Measurements from ENCODE around the gene ATXN2L.
"Not testable (repeated sequence)": the region's sequence is repeated elsewhere in the genome, so short reads cannot be mapped to it uniquely, and the experiment has no call there.

Gene ATXN2L

DNA sequence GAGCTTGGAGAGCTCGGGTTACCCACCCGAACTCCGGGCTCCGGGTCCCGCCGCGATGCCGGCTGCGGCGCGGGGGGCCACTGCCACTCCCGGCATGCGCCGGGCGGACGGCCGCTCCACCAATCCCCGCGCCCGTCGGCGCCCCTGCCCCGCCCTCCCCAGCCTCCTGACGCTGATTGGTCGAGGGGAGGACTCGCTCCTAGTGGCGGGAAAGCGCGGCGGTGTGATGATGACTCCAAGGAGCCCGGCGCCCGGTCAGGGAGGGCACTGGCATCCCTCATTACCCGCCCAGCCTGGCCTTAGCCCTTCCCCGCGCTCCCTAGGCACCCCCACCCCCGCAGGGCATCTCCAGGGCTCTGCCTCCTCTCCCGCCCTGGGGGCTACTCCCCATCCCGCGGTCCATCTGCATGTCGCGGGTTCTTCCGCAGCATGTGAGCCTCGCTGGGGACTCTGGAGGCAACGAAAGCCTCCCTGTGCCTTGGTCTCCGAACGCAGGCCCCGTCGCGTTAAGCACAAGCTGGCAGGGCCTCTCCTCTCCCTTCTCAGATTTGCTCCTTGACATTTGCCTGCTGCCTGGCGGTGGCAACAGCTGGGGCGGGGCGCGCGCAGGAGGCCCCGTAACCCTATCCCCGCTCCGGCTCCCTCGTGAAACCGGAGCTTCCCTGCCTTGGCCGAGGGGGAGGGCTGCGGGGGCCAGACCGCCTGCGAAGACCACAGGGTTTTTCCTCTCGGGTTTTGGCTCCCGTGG lies 57.2 kb downstream of the ATXN2L start:
- peak overlapping the region; percentile 36 for H3K27ac ChIP-seq (ENCODE audit: low read depth, low read length)
- H3K4me1 ChIP-seq (ENCODE audit: control insufficient read depth, low read length), result peaks cover 24% of the 10 kb centered on the region
- no peaks in the 10 kb centered on the region for H4K20me1 ChIP-seq (ENCODE audit: control insufficient read depth, insufficient read depth, low read depth, low read length)
- H3K9me3 ChIP-seq (ENCODE audit: control insufficient read depth, insufficient read depth, low read length), result peaks cover 5% of the 10 kb centered on the region; the same call in 1 of the 2 replicates
- peak overlapping the region; percentile 96 for H3K4me2 ChIP-seq (ENCODE audit: low read length)
- H3K4me3 ChIP-seq (ENCODE audit: low read length), result peak overlapping the region; percentile 91
- no peaks in the 10 kb centered on the region for H3K9me2 ChIP-seq (replicated peaks; ENCODE audit: control insufficient read depth, low read length)
- H3K79me2 ChIP-seq (ENCODE audit: control insufficient read depth, low read length), result peaks cover 13% of the 10 kb centered on the region
- H3F3A ChIP-seq (ENCODE audit: control insufficient read depth, insufficient read depth), result no peaks in the 10 kb centered on the region; the same call in 1 of the 2 replicates
- TF ChIP-seq EZH2phosphoT487 (IDR thresholded peaks at IDR 0.05; ENCODE audit: borderline replicate concordance, low read length), result no peak
- TF ChIP-seq, protein P1, sequence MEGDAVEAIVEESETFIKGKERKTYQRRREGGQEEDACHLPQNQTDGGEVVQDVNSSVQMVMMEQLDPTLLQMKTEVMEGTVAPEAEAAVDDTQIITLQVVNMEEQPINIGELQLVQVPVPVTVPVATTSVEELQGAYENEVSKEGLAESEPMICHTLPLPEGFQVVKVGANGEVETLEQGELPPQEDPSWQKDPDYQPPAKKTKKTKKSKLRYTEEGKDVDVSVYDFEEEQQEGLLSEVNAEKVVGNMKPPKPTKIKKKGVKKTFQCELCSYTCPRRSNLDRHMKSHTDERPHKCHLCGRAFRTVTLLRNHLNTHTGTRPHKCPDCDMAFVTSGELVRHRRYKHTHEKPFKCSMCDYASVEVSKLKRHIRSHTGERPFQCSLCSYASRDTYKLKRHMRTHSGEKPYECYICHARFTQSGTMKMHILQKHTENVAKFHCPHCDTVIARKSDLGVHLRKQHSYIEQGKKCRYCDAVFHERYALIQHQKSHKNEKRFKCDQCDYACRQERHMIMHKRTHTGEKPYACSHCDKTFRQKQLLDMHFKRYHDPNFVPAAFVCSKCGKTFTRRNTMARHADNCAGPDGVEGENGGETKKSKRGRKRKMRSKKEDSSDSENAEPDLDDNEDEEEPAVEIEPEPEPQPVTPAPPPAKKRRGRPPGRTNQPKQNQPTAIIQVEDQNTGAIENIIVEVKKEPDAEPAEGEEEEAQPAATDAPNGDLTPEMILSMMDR (IDR thresholded peaks at IDR 0.05; ENCODE audit: low read depth, low read length, poor library complexity, severe bottlenecking), result no peak
- H3K36me3 ChIP-seq (ENCODE audit: control insufficient read depth, low read length), result no peaks in the 10 kb centered on the region; the same call in 1 of the 2 replicates
- no peaks in the 10 kb centered on the region for H3K27me3 ChIP-seq (ENCODE audit: control insufficient read depth, low read length)

DNA sequence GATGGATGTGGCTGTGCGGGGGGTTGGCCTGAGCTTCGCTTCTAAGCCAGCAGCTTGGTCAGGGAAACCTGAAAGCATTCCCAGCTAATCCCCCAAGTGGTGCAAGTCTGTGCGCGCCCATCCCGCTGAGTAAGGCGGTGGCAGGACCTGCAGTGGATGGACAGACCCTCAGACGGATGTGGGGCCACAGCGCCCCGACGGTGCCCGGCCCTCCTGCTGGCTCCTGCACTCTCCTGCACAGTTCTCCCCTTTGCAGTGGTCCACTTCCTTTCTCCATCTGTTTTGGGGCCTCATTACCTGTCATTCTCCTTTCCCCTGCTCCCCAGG lies 57.8 kb downstream of the ATXN2L start:
- Histone ChIP-seq H3F3A (ENCODE audit: control insufficient read depth, insufficient read depth) (no peaks in the 10 kb centered on the region; the same call in 1 of the 2 replicates), H4K20me1 (ENCODE audit: control insufficient read depth, insufficient read depth, low read depth, low read length) (no peaks in the 10 kb centered on the region), H3K36me3 (ENCODE audit: control insufficient read depth, low read length) (no peaks in the 10 kb centered on the region; the same call in 1 of the 2 replicates), H3K4me1 (ENCODE audit: control insufficient read depth, low read length) (peaks cover 24% of the 10 kb centered on the region), H3K9me2 (replicated peaks; ENCODE audit: control insufficient read depth, low read length) (no peaks in the 10 kb centered on the region), H3K27ac (ENCODE audit: low read depth, low read length) (no peak overlapping the region), H3K4me2 (ENCODE audit: low read length) (peak overlapping the region; percentile 96), H3K27me3 (ENCODE audit: control insufficient read depth, low read length) (no peaks in the 10 kb centered on the region), H3K4me3 (ENCODE audit: low read length) (peak overlapping the region; percentile 91; the same call in 1 of the 2 replicates), H3K9me3 (ENCODE audit: control insufficient read depth, insufficient read depth, low read length) (peaks cover 5% of the 10 kb centered on the region; the same call in 1 of the 2 replicates), H3K79me2 (ENCODE audit: control insufficient read depth, low read length) (peaks cover 13% of the 10 kb centered on the region)
- TF ChIP-seq, protein P1 (IDR thresholded peaks at IDR 0.05; ENCODE audit: low read depth, low read length, poor library complexity, severe bottlenecking), result no peak
- no peak for TF ChIP-seq EZH2phosphoT487 (IDR thresholded peaks at IDR 0.05; ENCODE audit: borderline replicate concordance, low read length)

DNA sequence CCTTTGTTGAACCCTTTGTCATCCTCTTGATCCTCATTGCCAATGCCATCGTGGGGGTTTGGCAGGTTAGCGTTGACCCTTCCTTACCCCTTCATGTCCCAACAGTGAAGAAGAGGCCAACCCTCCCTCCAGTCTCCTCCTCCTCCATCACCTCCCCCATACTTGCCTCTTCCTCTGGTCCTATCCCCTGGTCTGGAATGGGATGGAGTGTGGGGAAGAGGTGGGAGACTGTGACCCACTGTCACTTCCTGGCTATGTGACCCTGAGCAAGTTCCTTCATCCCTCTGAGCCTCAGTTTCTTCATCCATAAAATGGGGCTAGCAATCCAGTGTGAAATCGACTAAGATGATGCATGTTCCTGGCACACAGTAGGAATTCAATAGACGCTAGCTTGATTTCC lies 58.2 kb downstream of the ATXN2L start:
- H3K4me3 ChIP-seq (ENCODE audit: low read length), result no peak overlapping the region
- no peaks in the 10 kb centered on the region; the same call in 1 of the 2 replicates for H3F3A ChIP-seq (ENCODE audit: control insufficient read depth, insufficient read depth)
- H4K20me1 ChIP-seq (ENCODE audit: control insufficient read depth, insufficient read depth, low read depth, low read length), result no peaks in the 10 kb centered on the region
- H3K4me2 ChIP-seq (ENCODE audit: low read length), result no peak overlapping the region
- peaks cover 13% of the 10 kb centered on the region for H3K79me2 ChIP-seq (ENCODE audit: control insufficient read depth, low read length)
- H3K9me2 ChIP-seq (replicated peaks; ENCODE audit: control insufficient read depth, low read length), result no peaks in the 10 kb centered on the region
- no peaks in the 10 kb centered on the region; the same call in 1 of the 2 replicates for H3K36me3 ChIP-seq (ENCODE audit: control insufficient read depth, low read length)
- peaks cover 5% of the 10 kb centered on the region; the same call in 1 of the 2 replicates for H3K9me3 ChIP-seq (ENCODE audit: control insufficient read depth, insufficient read depth, low read length)
- no peak overlapping the region for H3K27ac ChIP-seq (ENCODE audit: low read depth, low read length)
- no peaks in the 10 kb centered on the region for H3K27me3 ChIP-seq (ENCODE audit: control insufficient read depth, low read length)
- TF ChIP-seq, protein P1 (IDR thresholded peaks at IDR 0.05; ENCODE audit: low read depth, low read length, poor library complexity, severe bottlenecking), result no peak
- no peak for TF ChIP-seq EZH2phosphoT487 (IDR thresholded peaks at IDR 0.05; ENCODE audit: borderline replicate concordance, low read length)
- peaks cover 24% of the 10 kb centered on the region for H3K4me1 ChIP-seq (ENCODE audit: control insufficient read depth, low read length)

DNA sequence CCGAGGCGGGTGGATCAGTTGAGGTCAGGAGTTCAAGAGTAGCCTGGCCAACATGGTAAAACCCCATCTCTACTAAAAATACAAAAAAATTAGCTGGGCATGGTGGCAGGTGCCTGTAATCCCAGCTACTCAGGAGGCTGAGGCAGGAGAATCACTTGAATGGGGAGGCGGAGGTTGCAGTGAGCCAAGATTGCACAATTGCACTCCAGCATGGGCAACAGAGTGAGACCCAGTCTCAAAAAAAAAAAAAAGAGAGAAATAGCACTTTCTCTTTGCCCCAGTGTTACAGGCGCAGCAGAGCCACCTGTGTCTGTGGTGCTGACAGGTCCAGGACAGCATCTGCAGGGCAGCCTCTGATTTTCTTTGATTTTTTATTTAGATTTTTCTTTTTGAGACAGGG lies 58.8 kb downstream of the ATXN2L start:
- not testable (repeated sequence) for H3K9me3 ChIP-seq (ENCODE audit: control insufficient read depth, insufficient read depth, low read length); H3K4me2 ChIP-seq (ENCODE audit: low read length); H3K27ac ChIP-seq (ENCODE audit: low read depth, low read length); H3K9me2 ChIP-seq (replicated peaks; ENCODE audit: control insufficient read depth, low read length); H3K4me3 ChIP-seq (ENCODE audit: low read length); H3F3A ChIP-seq (ENCODE audit: control insufficient read depth, insufficient read depth); H3K27me3 ChIP-seq (ENCODE audit: control insufficient read depth, low read length); H3K36me3 ChIP-seq (ENCODE audit: control insufficient read depth, low read length); H4K20me1 ChIP-seq (ENCODE audit: control insufficient read depth, insufficient read depth, low read depth, low read length)
- Histone ChIP-seq H3K4me1 (ENCODE audit: control insufficient read depth, low read length) (peaks cover 24% of the 10 kb centered on the region), H3K79me2 (ENCODE audit: control insufficient read depth, low read length) (peaks cover 13% of the 10 kb centered on the region)

Measured in DOHH2 (cell line).